GM23338 (cell line): ENCODE data around the gene NBAS. TPM values are rescaled to one million over a fixed set of nuclear protein-coding genes. Genes with fewer than 3 reads are reported as not detected.

Source experiments
- ATAC-seq: fragments of 200-7000 bp; cut with Tn5 transposase; 3 replicates; pipeline ENCODE4 v1.9.1; 2020
- DNase-seq: peaks from one replicate; pipeline ENCODE4 v3.0.0-alpha.2; 2015; ENCODE audit warnings: low spot score
- H2AFZ ChIP-seq: fragments of 200-600 bp; sonication (generic); 2 replicates; pipeline ENCODE4 v1.8.0; 2016; ENCODE audit warnings: antibody characterized with exemption, mild to moderate bottlenecking, moderate library complexity
- H3F3A ChIP-seq: fragments of 200-600 bp; sonication (generic); replicated peaks from 2 replicates; pipeline ENCODE4 v1.8.0; 2017; ENCODE audit warnings: antibody characterized with exemption, mixed run types, low read depth
- H3K27ac ChIP-seq: fragments of 200-600 bp; sonication (generic); 2 replicates; pipeline ENCODE4 v1.6.1; 2016; ENCODE audit warnings: low read depth
- H3K27me3 ChIP-seq: fragments of 200-600 bp; sonication (generic); 2 replicates; pipeline ENCODE4 v1.8.0; 2016; ENCODE audit warnings: mild to moderate bottlenecking, mixed run types, moderate library complexity; ENCODE audit not compliant: insufficient read depth
- H3K36me3 ChIP-seq: fragments of 200-600 bp; sonication (generic); 2 replicates; pipeline ENCODE4 v1.8.0; 2016; ENCODE audit warnings: mild to moderate bottlenecking; ENCODE audit not compliant: insufficient read depth
- H3K4me1 ChIP-seq: fragments of 200-600 bp; sonication (generic); 2 replicates; pipeline ENCODE4 v1.8.0; 2016; ENCODE audit warnings: mild to moderate bottlenecking, moderate library complexity; ENCODE audit not compliant: insufficient read depth
- H3K4me2 ChIP-seq: fragments of 200-600 bp; sonication (generic); 2 replicates; pipeline ENCODE4 v1.7.1; 2017; ENCODE audit warnings: mixed run types
- H3K4me3 ChIP-seq: fragments of 200-600 bp; sonication (generic); 2 replicates; pipeline ENCODE4 v1.6.1; 2016; ENCODE audit warnings: mixed run types
- H3K79me2 ChIP-seq: fragments of 200-600 bp; sonication (generic); replicated peaks from 2 replicates; pipeline ENCODE4 v1.8.0; 2017; ENCODE audit warnings: mild to moderate bottlenecking; ENCODE audit not compliant: insufficient read depth
- H3K9me2 ChIP-seq: fragments of 200-600 bp; sonication (generic); 2 replicates; pipeline ENCODE4 v1.8.0; 2017; ENCODE audit not compliant: insufficient read depth
- H4K20me1 ChIP-seq: fragments of 200-600 bp; sonication (generic); replicated peaks from 2 replicates; pipeline ENCODE4 v1.8.0; 2017; ENCODE audit warnings: mild to moderate bottlenecking; ENCODE audit not compliant: insufficient read depth
- H3K27ac Mint-ChIP-seq: 2 replicates; pipeline ENCODE4 v1.8.0; 2020; ENCODE audit warnings: inconsistent platforms, mild to moderate bottlenecking, moderate library complexity, mixed read lengths
- H3K27me3 Mint-ChIP-seq: 3 replicates; pipeline ENCODE4 v1.8.0; 2022; ENCODE audit warnings: low read depth, mild to moderate bottlenecking, moderate library complexity, mixed read lengths, inconsistent platforms; ENCODE audit not compliant: insufficient read depth, poor library complexity
- H3K36me3 Mint-ChIP-seq: 3 replicates; pipeline ENCODE4 v1.8.0; 2021; ENCODE audit warnings: low read depth, mild to moderate bottlenecking, inconsistent platforms, moderate library complexity, mixed read lengths
- H3K4me1 Mint-ChIP-seq: 3 replicates; pipeline ENCODE4 v1.8.0; 2020; ENCODE audit warnings: mild to moderate bottlenecking, inconsistent platforms, mixed read lengths
- H3K4me3 Mint-ChIP-seq: 3 replicates; pipeline ENCODE4 v1.8.0; 2021; ENCODE audit warnings: moderate library complexity, mild to moderate bottlenecking, inconsistent platforms, mixed read lengths
- H3K9me3 Mint-ChIP-seq: 3 replicates; pipeline ENCODE4 v1.8.0; 2020; ENCODE audit warnings: moderate library complexity, mild to moderate bottlenecking, inconsistent platforms, mixed read lengths
- CTCF ChIP-seq, 2 experiments: fragments of 200-600 bp in 1 of 2; sonication (generic) in 1 of 2; conservative IDR thresholded peaks; 2 replicates each; pipeline versions ENCODE4 v1.5.1 to v1.6.1; 2016 to 2017; ENCODE audit warnings: antibody characterized with exemption in 2 of 2, low read depth in 2 of 2, mild to moderate bottlenecking in 2 of 2, moderate library complexity in 1 of 2
- ETS1 ChIP-seq: IDR thresholded peaks from 2 replicates; pipeline ENCODE4 v1.6.1; 2016; ENCODE audit warnings: antibody characterized with exemption
- EZH2 ChIP-seq: fragments of 200-600 bp; sonication (generic); IDR thresholded peaks from one replicate; pipeline ENCODE4 v1.8.0; 2017; ENCODE audit warnings: antibody characterized with exemption, mild to moderate bottlenecking, low read depth; ENCODE audit not compliant: unreplicated experiment
- EZH2phosphoT487 ChIP-seq: fragments of 200-600 bp; sonication (generic); IDR thresholded peaks from one replicate; pipeline ENCODE4 v1.8.1; 2018; ENCODE audit warnings: antibody characterized with exemption; ENCODE audit not compliant: unreplicated experiment
- JUNB ChIP-seq: IDR thresholded peaks from one replicate; pipeline ENCODE4 v1.6.1; 2016; ENCODE audit warnings: antibody characterized with exemption; ENCODE audit not compliant: unreplicated experiment
- NANOG ChIP-seq: IDR thresholded peaks from 2 replicates; pipeline ENCODE4 v1.6.1; 2016; ENCODE audit warnings: antibody characterized with exemption, borderline replicate concordance
- POLR2AphosphoS5 ChIP-seq: IDR thresholded peaks from 2 replicates; pipeline ENCODE4 v1.6.1; 2016; ENCODE audit warnings: antibody characterized with exemption, low read depth
- STAT1 ChIP-seq: IDR thresholded peaks from one replicate; pipeline ENCODE4 v1.6.1; 2016; ENCODE audit warnings: antibody characterized with exemption; ENCODE audit not compliant: unreplicated experiment
- ZNF114 ChIP-seq: fragments of 250-450 bp; sonication (Bioruptor Pico); IDR thresholded peaks from 2 replicates; pipeline ENCODE4 v1.5.0; 2020; ENCODE audit warnings: mild to moderate bottlenecking, moderate library complexity
- ZNF331 ChIP-seq: fragments of 250-450 bp; sonication (Bioruptor Pico); IDR thresholded peaks from 2 replicates; pipeline ENCODE4 v1.5.0; 2020; ENCODE audit warnings: low read depth, mild to moderate bottlenecking, moderate library complexity
- ZNF462 ChIP-seq: fragments of 250-450 bp; sonication (Bioruptor Pico); IDR thresholded peaks from 2 replicates; pipeline ENCODE4 v1.5.0; 2020; ENCODE audit warnings: mild to moderate bottlenecking, moderate library complexity
- polyA plus RNA-seq: library from polyadenylated mRNA; unstranded; fragments of >200 nt; fragmentation: Nextera tagmentation; extraction: Ambion mirVana; gene quantifications from 2 replicates; pipeline ENCODE4 v1.2.1, GENCODE V29; 2016
- total RNA-seq: library from RNA; depleted of rRNA; stranded (reverse); fragments of >200 nt; shearing (Covaris generic); gene quantifications from 2 replicates; pipeline ENCODE4 v1.2.3, GENCODE V29; 2014
- TF ChIP-seq, protein P1 (sequence below): IDR thresholded peaks from one replicate; pipeline ENCODE4 v1.6.1; 2018; ENCODE audit warnings: antibody characterized with exemption; ENCODE audit not compliant: unreplicated experiment

Gene NBAS
- total and polyA plus RNA-seq, 2 experiments from 2014 or later = 24.8 to 38.9 TPM

GRCh38 chr2:15447381-15447780, 113.8 kb downstream of the NBAS start:
- TF ChIP-seq CTCF (conservative IDR thresholded peaks at IDR 0.05; ENCODE audit: low read depth in 2 of 2) = no peak
- TF ChIP-seq, protein P1, sequence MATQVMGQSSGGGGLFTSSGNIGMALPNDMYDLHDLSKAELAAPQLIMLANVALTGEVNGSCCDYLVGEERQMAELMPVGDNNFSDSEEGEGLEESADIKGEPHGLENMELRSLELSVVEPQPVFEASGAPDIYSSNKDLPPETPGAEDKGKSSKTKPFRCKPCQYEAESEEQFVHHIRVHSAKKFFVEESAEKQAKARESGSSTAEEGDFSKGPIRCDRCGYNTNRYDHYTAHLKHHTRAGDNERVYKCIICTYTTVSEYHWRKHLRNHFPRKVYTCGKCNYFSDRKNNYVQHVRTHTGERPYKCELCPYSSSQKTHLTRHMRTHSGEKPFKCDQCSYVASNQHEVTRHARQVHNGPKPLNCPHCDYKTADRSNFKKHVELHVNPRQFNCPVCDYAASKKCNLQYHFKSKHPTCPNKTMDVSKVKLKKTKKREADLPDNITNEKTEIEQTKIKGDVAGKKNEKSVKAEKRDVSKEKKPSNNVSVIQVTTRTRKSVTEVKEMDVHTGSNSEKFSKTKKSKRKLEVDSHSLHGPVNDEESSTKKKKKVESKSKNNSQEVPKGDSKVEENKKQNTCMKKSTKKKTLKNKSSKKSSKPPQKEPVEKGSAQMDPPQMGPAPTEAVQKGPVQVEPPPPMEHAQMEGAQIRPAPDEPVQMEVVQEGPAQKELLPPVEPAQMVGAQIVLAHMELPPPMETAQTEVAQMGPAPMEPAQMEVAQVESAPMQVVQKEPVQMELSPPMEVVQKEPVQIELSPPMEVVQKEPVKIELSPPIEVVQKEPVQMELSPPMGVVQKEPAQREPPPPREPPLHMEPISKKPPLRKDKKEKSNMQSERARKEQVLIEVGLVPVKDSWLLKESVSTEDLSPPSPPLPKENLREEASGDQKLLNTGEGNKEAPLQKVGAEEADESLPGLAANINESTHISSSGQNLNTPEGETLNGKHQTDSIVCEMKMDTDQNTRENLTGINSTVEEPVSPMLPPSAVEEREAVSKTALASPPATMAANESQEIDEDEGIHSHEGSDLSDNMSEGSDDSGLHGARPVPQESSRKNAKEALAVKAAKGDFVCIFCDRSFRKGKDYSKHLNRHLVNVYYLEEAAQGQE = no peak
- TF ChIP-seq JUNB = no peak
- no peak for TF ChIP-seq STAT1
- no peak for TF ChIP-seq ZNF462 (CRISPR knock-in tag)
- no peak for TF ChIP-seq EZH2
- no peak for TF ChIP-seq EZH2phosphoT487
- TF ChIP-seq ZNF331 (CRISPR knock-in tag) = no peak
- TF ChIP-seq NANOG = no peak
- TF ChIP-seq POLR2AphosphoS5 = no peak
- no peak for TF ChIP-seq ZNF114 (CRISPR knock-in tag)
- no peak for TF ChIP-seq ETS1
- Mint-ChIP-seq H3K27ac (0 out of 2 replicates have a peak overlapping the region, but pooled peaks have one; percentile 38), H3K9me3 (peaks cover 9% of the 10 kb centered on the region; the same call in 2 of the 3 replicates), H3K36me3 (peaks cover 18% of the 10 kb centered on the region), H3K27me3 (no peaks in the 10 kb centered on the region), H3K4me3 (no peak overlapping the region), H3K4me1 (peaks cover 13% of the 10 kb centered on the region)
- no peak overlapping the region for H2AFZ ChIP-seq
- no peaks in the 10 kb centered on the region for H3K36me3 ChIP-seq
- no peaks in the 10 kb centered on the region; the same call in 1 of the 2 replicates for H3K79me2 ChIP-seq
- H3K27me3 ChIP-seq = no peaks in the 10 kb centered on the region
- H3K4me2 ChIP-seq = no peak overlapping the region
- no peak overlapping the region for H3K27ac ChIP-seq
- DNase-seq (no peak), ATAC-seq (no peak)
- no peaks in the 10 kb centered on the region for H4K20me1 ChIP-seq
- no peaks in the 10 kb centered on the region for H3K9me2 ChIP-seq
- H3K4me3 ChIP-seq = no peak overlapping the region
- no peaks in the 10 kb centered on the region for H3F3A ChIP-seq
- peaks cover 13% of the 10 kb centered on the region for H3K4me1 ChIP-seq
